ENCODE measurements around the gene SLC16A4. TPM values are rescaled to one million over a fixed set of nuclear protein-coding genes. Genes with fewer than 3 reads are reported as not detected.

The SLC16A4 gene
- total and polyA plus RNA-seq, 10 of the 15 experiments (the other 5 are each of a cell fraction or from before 2014, with no cell fraction given): 0.13 to 2.2 (median 0.26) TPM; not detected in 1

DNA sequence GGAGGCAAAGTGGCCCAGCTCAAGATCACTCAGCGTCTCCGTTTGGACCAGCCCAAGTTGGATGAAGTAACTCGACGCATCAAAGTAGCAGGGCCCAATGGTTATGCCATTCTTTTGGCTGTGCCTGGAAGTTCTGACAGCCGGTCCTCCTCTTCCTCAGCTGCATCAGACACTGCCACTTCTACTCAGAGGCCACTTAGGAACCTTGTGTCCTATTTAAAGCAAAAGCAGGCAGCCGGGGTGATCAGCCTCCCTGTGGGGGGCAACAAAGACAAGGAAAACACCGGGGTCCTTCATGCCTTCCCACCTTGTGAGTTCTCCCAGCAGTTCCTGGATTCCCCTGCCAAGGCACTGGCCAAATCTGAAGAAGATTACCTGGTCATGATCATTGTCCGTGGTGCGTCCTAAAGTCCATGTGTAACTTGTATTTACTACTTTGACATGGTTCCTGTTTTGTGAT, 48.9 kb downstream of the SLC16A4 start (continued):
- TF ChIP-seq SP1 (IDR thresholded peaks at IDR 0.05; ENCODE audit: low read depth, low read length): no peak
- no peak for TF ChIP-seq CBFB (IDR thresholded peaks at IDR 0.05; ENCODE audit: low read depth)
- no peak for TF ChIP-seq RAD51 (IDR thresholded peaks at IDR 0.05)
- TF ChIP-seq, protein P1, sequence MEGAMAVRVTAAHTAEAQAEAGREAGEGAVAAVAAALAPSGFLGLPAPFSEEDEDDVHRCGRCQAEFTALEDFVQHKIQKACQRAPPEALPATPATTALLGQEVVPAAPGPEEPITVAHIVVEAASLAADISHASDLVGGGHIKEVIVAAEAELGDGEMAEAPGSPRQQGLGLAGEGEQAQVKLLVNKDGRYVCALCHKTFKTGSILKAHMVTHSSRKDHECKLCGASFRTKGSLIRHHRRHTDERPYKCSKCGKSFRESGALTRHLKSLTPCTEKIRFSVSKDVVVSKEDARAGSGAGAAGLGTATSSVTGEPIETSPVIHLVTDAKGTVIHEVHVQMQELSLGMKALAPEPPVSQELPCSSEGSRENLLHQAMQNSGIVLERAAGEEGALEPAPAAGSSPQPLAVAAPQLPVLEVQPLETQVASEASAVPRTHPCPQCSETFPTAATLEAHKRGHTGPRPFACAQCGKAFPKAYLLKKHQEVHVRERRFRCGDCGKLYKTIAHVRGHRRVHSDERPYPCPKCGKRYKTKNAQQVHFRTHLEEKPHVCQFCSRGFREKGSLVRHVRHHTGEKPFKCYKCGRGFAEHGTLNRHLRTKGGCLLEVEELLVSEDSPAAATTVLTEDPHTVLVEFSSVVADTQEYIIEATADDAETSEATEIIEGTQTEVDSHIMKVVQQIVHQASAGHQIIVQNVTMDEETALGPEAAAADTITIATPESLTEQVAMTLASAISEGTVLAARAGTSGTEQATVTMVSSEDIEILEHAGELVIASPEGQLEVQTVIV (IDR thresholded peaks at IDR 0.05; ENCODE audit: borderline replicate concordance, partially characterized antibody): no peak
- no peak for TF ChIP-seq ZBED1 (IDR thresholded peaks at IDR 0.05; ENCODE audit: borderline replicate concordance)
- TF ChIP-seq CHD2 (IDR thresholded peaks at IDR 0.05; ENCODE audit: borderline replicate concordance, low read depth, low read length): no peak
- TF ChIP-seq PML (IDR thresholded peaks at IDR 0.05; ENCODE audit: low read length): no peak
- TF ChIP-seq, protein P2, sequence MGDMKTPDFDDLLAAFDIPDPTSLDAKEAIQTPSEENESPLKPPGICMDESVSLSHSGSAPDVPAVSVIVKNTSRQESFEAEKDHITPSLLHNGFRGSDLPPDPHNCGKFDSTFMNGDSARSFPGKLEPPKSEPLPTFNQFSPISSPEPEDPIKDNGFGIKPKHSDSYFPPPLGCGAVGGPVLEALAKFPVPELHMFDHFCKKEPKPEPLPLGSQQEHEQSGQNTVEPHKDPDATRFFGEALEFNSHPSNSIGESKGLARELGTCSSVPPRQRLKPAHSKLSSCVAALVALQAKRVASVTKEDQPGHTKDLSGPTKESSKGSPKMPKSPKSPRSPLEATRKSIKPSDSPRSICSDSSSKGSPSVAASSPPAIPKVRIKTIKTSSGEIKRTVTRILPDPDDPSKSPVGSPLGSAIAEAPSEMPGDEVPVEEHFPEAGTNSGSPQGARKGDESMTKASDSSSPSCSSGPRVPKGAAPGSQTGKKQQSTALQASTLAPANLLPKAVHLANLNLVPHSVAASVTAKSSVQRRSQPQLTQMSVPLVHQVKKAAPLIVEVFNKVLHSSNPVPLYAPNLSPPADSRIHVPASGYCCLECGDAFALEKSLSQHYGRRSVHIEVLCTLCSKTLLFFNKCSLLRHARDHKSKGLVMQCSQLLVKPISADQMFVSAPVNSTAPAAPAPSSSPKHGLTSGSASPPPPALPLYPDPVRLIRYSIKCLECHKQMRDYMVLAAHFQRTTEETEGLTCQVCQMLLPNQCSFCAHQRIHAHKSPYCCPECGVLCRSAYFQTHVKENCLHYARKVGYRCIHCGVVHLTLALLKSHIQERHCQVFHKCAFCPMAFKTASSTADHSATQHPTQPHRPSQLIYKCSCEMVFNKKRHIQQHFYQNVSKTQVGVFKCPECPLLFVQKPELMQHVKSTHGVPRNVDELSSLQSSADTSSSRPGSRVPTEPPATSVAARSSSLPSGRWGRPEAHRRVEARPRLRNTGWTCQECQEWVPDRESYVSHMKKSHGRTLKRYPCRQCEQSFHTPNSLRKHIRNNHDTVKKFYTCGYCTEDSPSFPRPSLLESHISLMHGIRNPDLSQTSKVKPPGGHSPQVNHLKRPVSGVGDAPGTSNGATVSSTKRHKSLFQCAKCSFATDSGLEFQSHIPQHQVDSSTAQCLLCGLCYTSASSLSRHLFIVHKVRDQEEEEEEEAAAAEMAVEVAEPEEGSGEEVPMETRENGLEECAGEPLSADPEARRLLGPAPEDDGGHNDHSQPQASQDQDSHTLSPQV (IDR thresholded peaks at IDR 0.05): no peak
- TF ChIP-seq SIX5 (IDR thresholded peaks at IDR 0.05; ENCODE audit: low read depth, low read length, severe bottlenecking): no peak
- TF ChIP-seq RAD21 (IDR thresholded peaks at IDR 0.05; ENCODE audit: insufficient read depth, low read depth, low read length): no peak
